Measurements from ENCODE around the gene CAMK2N2. TPM values are rescaled to one million over a fixed set of nuclear protein-coding genes. Genes with fewer than 3 reads are reported as not detected.

The CAMK2N2 gene
- total and polyA plus RNA-seq, 9 of the 15 experiments (the other 6 are each of a cell fraction or from before 2014, with no cell fraction given), result 0.08 to 0.22 (median 0.11) TPM; not detected in 5

DNA sequence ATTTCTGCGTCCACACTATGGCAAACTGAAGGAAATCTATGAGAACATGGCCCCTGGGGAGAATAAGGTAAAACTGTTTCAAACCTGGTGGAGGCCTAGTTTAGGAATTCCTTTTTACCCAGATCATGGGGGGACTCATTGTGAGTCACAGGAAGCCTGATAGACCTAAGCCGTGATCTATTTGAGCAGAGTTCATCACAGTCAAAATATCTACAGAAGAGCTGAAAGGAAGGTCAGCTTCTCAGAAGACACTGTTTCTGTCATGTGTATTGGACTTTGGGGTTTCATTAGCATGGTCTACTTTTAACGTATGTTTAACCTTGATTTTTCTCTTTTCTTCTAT, 39.0 kb upstream of the CAMK2N2 start (continued):
- TF ChIP-seq, protein P1, sequence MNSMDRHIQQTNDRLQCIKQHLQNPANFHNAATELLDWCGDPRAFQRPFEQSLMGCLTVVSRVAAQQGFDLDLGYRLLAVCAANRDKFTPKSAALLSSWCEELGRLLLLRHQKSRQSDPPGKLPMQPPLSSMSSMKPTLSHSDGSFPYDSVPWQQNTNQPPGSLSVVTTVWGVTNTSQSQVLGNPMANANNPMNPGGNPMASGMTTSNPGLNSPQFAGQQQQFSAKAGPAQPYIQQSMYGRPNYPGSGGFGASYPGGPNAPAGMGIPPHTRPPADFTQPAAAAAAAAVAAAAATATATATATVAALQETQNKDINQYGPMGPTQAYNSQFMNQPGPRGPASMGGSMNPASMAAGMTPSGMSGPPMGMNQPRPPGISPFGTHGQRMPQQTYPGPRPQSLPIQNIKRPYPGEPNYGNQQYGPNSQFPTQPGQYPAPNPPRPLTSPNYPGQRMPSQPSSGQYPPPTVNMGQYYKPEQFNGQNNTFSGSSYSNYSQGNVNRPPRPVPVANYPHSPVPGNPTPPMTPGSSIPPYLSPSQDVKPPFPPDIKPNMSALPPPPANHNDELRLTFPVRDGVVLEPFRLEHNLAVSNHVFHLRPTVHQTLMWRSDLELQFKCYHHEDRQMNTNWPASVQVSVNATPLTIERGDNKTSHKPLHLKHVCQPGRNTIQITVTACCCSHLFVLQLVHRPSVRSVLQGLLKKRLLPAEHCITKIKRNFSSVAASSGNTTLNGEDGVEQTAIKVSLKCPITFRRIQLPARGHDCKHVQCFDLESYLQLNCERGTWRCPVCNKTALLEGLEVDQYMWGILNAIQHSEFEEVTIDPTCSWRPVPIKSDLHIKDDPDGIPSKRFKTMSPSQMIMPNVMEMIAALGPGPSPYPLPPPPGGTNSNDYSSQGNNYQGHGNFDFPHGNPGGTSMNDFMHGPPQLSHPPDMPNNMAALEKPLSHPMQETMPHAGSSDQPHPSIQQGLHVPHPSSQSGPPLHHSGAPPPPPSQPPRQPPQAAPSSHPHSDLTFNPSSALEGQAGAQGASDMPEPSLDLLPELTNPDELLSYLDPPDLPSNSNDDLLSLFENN (IDR thresholded peaks at IDR 0.05; ENCODE audit: low read depth in 2 of 2, low read length in 2 of 2), result no peak

DNA sequence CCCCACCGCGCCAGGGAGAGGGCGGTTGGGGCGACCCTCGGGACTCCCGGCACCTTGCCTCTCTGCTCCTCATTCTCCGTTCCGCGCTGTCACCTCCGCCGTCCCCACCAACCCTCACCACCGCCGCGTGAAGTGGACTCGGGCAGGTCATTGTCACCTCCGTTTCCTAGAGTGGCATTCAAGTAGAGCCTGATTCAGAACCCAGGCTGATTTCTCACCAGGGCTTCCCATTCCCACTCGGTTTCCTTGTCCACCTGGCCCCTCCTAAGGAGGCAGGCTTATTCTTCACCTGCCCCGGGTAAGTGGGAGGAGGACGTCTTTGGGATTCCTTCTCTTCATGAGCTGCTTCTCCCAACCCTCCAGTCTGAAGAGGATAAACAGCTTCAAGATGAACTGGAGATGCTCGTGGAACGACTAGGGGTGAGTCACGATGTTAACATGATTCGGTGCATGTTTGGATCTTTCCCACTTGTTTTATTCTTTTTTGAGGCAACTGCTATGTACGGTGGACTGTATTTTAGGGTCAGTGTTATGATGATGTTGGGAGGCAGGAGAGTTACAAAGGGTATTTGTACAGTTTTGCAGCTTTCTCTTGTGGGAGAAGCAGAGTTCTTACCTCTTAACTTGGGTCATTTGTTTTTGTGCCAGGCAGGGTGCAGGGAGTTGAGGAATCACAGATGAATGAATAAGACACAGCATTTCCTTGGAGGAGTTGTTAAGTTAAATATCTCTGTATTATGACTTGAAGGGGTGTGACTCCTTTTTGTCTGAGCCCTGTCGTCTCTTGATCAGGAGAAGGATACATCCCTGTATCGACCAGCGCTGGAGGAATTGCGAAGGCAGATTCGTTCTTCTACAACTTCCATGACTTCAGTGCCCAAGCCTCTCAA, 38.4 kb upstream of the CAMK2N2 start:
- FAIRE-seq (peak; percentile 54), DNase-seq (ENCODE audit: extremely low read depth in 1 of 4, low spot score in 3 of 4) (peak in 1 of 4 experiments; percentile 41), ATAC-seq (peak; percentile 5)
- POLR2A ChIA-PET, result interaction anchor here (0.6 to 1.4 kb wide), 4 partner anchors 9 to 66 kb away, joined by 3 to 8 read pairs (median 4); no protein-coding TSS in a partner anchor
- peak overlapping the region; percentile 74 for H3K27ac ChIP-seq (ENCODE audit: extremely low read depth, low read depth, low read length)
- H4K20me1 ChIP-seq (replicated peaks; ENCODE audit: control insufficient read depth, insufficient read depth, low read length), result no peaks in the 10 kb centered on the region; the same call in 1 of the 2 replicates
- CTCF ChIA-PET (ENCODE audit: low intra/inter-chr PET ratio), result no interaction called here
- WGBS (ENCODE audit: insufficient coverage, low coverage, missing lambda C conversion rate), result 6% methylated on average over 29 of the region's 29 CpGs
- intact Hi-C loops (cut with micrococcal nuclease) (loop anchor here (2.0 to 5.0 kb wide), 3 partner anchors 15 to 127 kb away; partner anchors contain the start of genes ALG3, AP2M1, EEF1AKMT4 and EIF4G1), in situ Hi-C loops (cut with MboI) (no loop called here)
- H3K9ac ChIP-seq (ENCODE audit: insufficient read depth in 1 of 2, low read depth in 2 of 2, low read length in 2 of 2), result peak overlapping the region; percentile 87 to 98
- peaks cover 49% of the 10 kb centered on the region for H3K36me3 ChIP-seq (ENCODE audit: control insufficient read depth, insufficient read depth, low read length)
- peak overlapping the region; percentile 94 for H3K4me2 ChIP-seq (ENCODE audit: insufficient read depth, low read length)
- H3K4me3 ChIP-seq, result peak overlapping the region; percentile 84
- no TSS peak for BruUV-seq (replicated peaks)
- peak overlapping the region; percentile 66 for H2AFZ ChIP-seq (ENCODE audit: low read depth, low read length)
- H3K9me1 ChIP-seq (ENCODE audit: control insufficient read depth, insufficient read depth, low read length), result no peaks in the 10 kb centered on the region
- peaks cover 30% of the 10 kb centered on the region for H3K79me2 ChIP-seq (ENCODE audit: control insufficient read depth, insufficient read depth, low read length)
- peaks cover 7 to 9% of the 10 kb centered on the region in 2 experiments; a peak in 4 of 5 replicates for H3K4me1 ChIP-seq (replicated peaks in 1 of 2; ENCODE audit: control insufficient read depth in 2 of 2, insufficient read depth in 2 of 2, low read length in 2 of 2)
- H3K27me3 ChIP-seq (ENCODE audit: control insufficient read depth in 2 of 2, insufficient read depth in 2 of 2, low read length in 2 of 2), result no peaks in the 10 kb centered on the region
- H3K9me3 ChIP-seq (replicated peaks; ENCODE audit: control insufficient read depth, insufficient read depth, low read depth, low read length), result no peaks in the 10 kb centered on the region
- TF ChIP-seq ZNF197 (CRISPR knock-in tag; IDR thresholded peaks at IDR 0.05; ENCODE audit: low read depth) (no peak), USF2 (CRISPR knock-in tag; IDR thresholded peaks at IDR 0.05) (no peak), SIN3A (IDR thresholded peaks at IDR 0.05; ENCODE audit: borderline replicate concordance in 2 of 2, control insufficient read depth in 1 of 2, low read depth in 2 of 2, low read length in 2 of 2) (peak in 1 of 2 experiments; percentile 35; a peak in 1 of 4 replicates), MNT (conservative IDR thresholded peaks at IDR 0.05) (0 out of 4 replicates have a peak, but pooled peaks of 1 of the 2 experiments have one; percentile 3), ZNF12 (CRISPR knock-in tag; IDR thresholded peaks at IDR 0.05) (0 out of 2 replicates have a peak, but pooled peaks have one; percentile 16), PHF20 (IDR thresholded peaks at IDR 0.05; ENCODE audit: partially characterized antibody) (peak; percentile 6), TEAD1 (CRISPR knock-in tag; IDR thresholded peaks at IDR 0.05) (peak in 1 of 2 experiments; percentile 49; a peak in 1 of 4 replicates), FOSL1 (tag; conservative IDR thresholded peaks at IDR 0.05) (peak; percentile 47; the same call in 1 of the 2 replicates)
- TF ChIP-seq, protein P2, sequence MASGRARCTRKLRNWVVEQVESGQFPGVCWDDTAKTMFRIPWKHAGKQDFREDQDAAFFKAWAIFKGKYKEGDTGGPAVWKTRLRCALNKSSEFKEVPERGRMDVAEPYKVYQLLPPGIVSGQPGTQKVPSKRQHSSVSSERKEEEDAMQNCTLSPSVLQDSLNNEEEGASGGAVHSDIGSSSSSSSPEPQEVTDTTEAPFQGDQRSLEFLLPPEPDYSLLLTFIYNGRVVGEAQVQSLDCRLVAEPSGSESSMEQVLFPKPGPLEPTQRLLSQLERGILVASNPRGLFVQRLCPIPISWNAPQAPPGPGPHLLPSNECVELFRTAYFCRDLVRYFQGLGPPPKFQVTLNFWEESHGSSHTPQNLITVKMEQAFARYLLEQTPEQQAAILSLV (tag; IDR thresholded peaks at IDR 0.05), result no peak

Data from K562 (cell line).